Caco-2 (cell line): ENCODE measurements around the gene BRD9. TPM values are rescaled to one million over a fixed set of nuclear protein-coding genes. Genes with fewer than 3 reads are reported as not detected.
A peak's percentile ranks its signal among the peaks of the same experiment; 100 is the strongest.

Source experiments
- BruUV-seq: library from RNA; stranded (reverse); fragments of 400-500 nt; replicated peaks from 2 replicates; lab custom pipeline; 2021; lab: Mats Ljungman, UMichigan
- CTCF ChIA-PET: fragments of 300-600 bp; sonication (Branson Sonifier 250); formaldehyde crosslinking; loops from one replicate; lab custom pipeline; 2022; ENCODE audit warnings: antibody characterized with exemption; lab: Charles Lee
- POLR2A ChIA-PET: fragments of 300-600 bp; sonication (Branson Sonifier 250); formaldehyde crosslinking; loops from one replicate; lab custom pipeline; 2022; ENCODE audit warnings: antibody characterized with exemption; lab: Charles Lee
- DNase-seq, 2 experiments: peaks; one replicate each; pipeline versions ENCODE4 v3.0.0 to v3.0.0-alpha.2; 2020 to 2022
- H3K27me3 ChIP-seq: replicated peaks from 2 replicates; pipeline ENCODE4 v1.6.0; 2011; ENCODE audit warnings: low read length; ENCODE audit not compliant: control insufficient read depth, insufficient read depth
- H3K36me3 ChIP-seq: 2 replicates; pipeline ENCODE4 v1.5.1; 2011; ENCODE audit warnings: low read length; ENCODE audit not compliant: control insufficient read depth, insufficient read depth
- H3K4me1 ChIP-seq: fragments of 250-450 bp; sonication (Bioruptor Pico); 2 replicates; pipeline ENCODE4 v1.5.1; 2020; ENCODE audit warnings: mild to moderate bottlenecking
- H3K4me3 ChIP-seq: 2 replicates; pipeline ENCODE4 v1.5.1; 2011; ENCODE audit warnings: low read depth, mild to moderate bottlenecking, control low read depth, low read length
- H3K9me3 ChIP-seq: fragments of 250-450 bp; sonication (Bioruptor Pico); 2 replicates; pipeline ENCODE4 v1.5.1; 2020; ENCODE audit warnings: mild to moderate bottlenecking, moderate library complexity
- H3K27ac Mint-ChIP-seq: one replicate; pipeline ENCODE4 v1.8.0; 2022; ENCODE audit warnings: mixed read lengths; ENCODE audit not compliant: unreplicated experiment
- H3K27me3 Mint-ChIP-seq: one replicate; pipeline ENCODE4 v1.8.0; 2022; ENCODE audit warnings: mixed read lengths; ENCODE audit not compliant: insufficient read depth, unreplicated experiment
- H3K36me3 Mint-ChIP-seq: one replicate; pipeline ENCODE4 v1.8.0; 2022; ENCODE audit warnings: mild to moderate bottlenecking, mixed read lengths; ENCODE audit not compliant: insufficient read depth, unreplicated experiment
- H3K4me1 Mint-ChIP-seq: one replicate; pipeline ENCODE4 v1.8.0; 2022; ENCODE audit warnings: low read depth, mixed read lengths; ENCODE audit not compliant: unreplicated experiment
- H3K4me3 Mint-ChIP-seq: one replicate; pipeline ENCODE4 v1.8.0; 2022; ENCODE audit warnings: mild to moderate bottlenecking, moderate library complexity, mixed read lengths; ENCODE audit not compliant: unreplicated experiment
- H3K9me3 Mint-ChIP-seq: one replicate; pipeline ENCODE4 v1.8.0; 2022; ENCODE audit warnings: mixed read lengths; ENCODE audit not compliant: unreplicated experiment
- intact Hi-C: fragments of 100-400 bp; cut with micrococcal nuclease; formaldehyde crosslinking; loops from one replicate; pipeline ENCODE4 v1.10.0; 2022; ENCODE audit not compliant: unreplicated experiment
- total RNA-seq: library from RNA; stranded (reverse); gene quantifications from 2 replicates; pipeline ENCODE4 v1.2.3, GENCODE V29; 2022
- TF ChIP-seq, protein P1 (sequence below), 2 experiments: fragments of 200-600 bp in 1 of 2; IDR thresholded peaks; 1 replicate in 1 of 2; 2 replicates in 1 of 2; pipeline versions ENCODE4 v1.5.1 to v1.8.0; 2011 to 2022; ENCODE audit warnings: antibody characterized with exemption in 1 of 2, control low read depth in 1 of 2, inconsistent platforms in 1 of 2, low read depth in 1 of 2, low read length in 1 of 2, mild to moderate bottlenecking in 1 of 2, moderate library complexity in 1 of 2; ENCODE audit not compliant: insufficient read depth in 1 of 2, severe bottlenecking in 1 of 2, unreplicated experiment in 1 of 2

The BRD9 gene
- total RNA-seq, 1 experiment from 2014 or later: 77.5 TPM

- Histone ChIP-seq H3K27me3 (no peaks in the 10 kb centered on the region; the same call in 1 of the 2 replicates), H3K4me3 (no peak overlapping the region), H3K36me3 (no peaks in the 10 kb centered on the region), H3K4me1 (no peaks in the 10 kb centered on the region), H3K9me3 (0 out of 2 replicates have a peak, but pooled peaks cover 3% of the 10 kb centered on the region)
- H3K36me3 Mint-ChIP-seq: no peaks in the 10 kb centered on the region
- TF ChIP-seq, protein P1, sequence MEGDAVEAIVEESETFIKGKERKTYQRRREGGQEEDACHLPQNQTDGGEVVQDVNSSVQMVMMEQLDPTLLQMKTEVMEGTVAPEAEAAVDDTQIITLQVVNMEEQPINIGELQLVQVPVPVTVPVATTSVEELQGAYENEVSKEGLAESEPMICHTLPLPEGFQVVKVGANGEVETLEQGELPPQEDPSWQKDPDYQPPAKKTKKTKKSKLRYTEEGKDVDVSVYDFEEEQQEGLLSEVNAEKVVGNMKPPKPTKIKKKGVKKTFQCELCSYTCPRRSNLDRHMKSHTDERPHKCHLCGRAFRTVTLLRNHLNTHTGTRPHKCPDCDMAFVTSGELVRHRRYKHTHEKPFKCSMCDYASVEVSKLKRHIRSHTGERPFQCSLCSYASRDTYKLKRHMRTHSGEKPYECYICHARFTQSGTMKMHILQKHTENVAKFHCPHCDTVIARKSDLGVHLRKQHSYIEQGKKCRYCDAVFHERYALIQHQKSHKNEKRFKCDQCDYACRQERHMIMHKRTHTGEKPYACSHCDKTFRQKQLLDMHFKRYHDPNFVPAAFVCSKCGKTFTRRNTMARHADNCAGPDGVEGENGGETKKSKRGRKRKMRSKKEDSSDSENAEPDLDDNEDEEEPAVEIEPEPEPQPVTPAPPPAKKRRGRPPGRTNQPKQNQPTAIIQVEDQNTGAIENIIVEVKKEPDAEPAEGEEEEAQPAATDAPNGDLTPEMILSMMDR (IDR thresholded peaks at IDR 0.05; ENCODE audit: insufficient read depth in 1 of 2, low read depth in 1 of 2, low read length in 1 of 2, severe bottlenecking in 1 of 2, unreplicated experiment in 1 of 2): no peak
- intact Hi-C loops: no loop called here
- H3K4me1 Mint-ChIP-seq: no peaks in the 10 kb centered on the region
- H3K27me3 Mint-ChIP-seq: no peaks in the 10 kb centered on the region
- POLR2A ChIA-PET: no interaction called here
- no peak for DNase-seq
- H3K27ac Mint-ChIP-seq: no peak overlapping the region
- BruUV-seq: no TSS peak
- H3K9me3 Mint-ChIP-seq: no peaks in the 10 kb centered on the region
- no peak overlapping the region for H3K4me3 Mint-ChIP-seq
- CTCF ChIA-PET: interaction anchor here (0.9 kb wide), 1 partner anchor 44 kb away, joined by 3 read pairs; no protein-coding TSS in a partner anchor
Measured at GRCh38 chr5:937151-937924, 44.7 kb upstream of the BRD9 start.

DNA sequence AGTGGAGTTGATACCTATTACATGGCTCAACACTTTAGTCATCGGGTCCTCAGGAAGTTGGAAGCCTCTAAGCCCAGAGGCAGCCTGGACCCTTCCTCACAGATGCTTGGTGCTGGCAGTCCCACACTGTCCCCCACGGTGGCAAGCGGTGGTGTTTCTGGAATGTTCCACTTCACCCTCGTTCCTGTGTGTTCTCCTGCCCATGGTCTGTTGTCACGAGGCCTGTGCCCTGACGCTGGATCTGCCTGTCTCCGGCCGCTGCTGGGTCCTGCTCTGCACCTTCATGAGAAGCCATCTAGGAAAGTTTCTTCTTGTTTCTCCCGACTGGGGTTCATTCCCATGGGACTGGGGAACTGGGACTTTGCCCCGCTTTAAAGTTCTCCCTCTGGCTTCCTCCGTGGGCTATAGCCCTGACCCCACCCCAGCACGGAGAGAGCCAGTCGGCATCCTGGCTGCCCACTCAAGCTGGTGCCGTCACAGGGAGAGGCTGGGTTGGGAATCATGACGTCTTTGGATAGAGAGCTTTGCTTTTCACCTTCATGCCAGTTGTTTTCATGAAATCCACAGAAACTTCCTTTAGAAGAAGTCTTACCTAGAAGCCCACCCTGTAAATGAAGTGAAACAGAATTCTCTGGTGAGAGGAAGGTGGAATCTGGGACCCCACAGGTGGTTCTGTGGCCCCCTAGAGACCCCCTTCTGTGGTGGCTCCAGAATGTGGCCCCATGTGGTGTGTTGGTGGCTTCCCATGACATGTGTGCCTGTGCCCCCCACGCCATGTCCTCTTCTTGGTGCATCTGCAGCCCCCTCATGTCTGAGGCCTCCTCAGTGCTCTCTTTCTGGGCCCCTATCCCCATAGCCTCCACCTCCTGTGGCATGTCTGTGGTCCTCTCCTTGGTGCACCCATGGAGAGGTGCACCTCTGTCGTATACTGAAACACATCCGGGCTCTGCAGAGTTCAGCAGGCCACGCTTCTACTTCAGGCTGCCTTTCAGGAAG is 43.8 kb upstream of the BRD9 start:
- POLR2A ChIA-PET: no interaction called here
- no peaks in the 10 kb centered on the region for H3K9me3 Mint-ChIP-seq
- TF ChIP-seq, protein P1 (IDR thresholded peaks at IDR 0.05; ENCODE audit: insufficient read depth in 1 of 2, low read depth in 1 of 2, low read length in 1 of 2, severe bottlenecking in 1 of 2, unreplicated experiment in 1 of 2): no peak
- DNase-seq: peak in 1 of 2 experiments; percentile 22
- no peaks in the 10 kb centered on the region for H3K4me1 Mint-ChIP-seq
- CTCF ChIA-PET: interaction anchor here (1.0 kb wide), 1 partner anchor 73 kb away, joined by 3 read pairs; no protein-coding TSS in a partner anchor
- no peak overlapping the region for H3K4me3 ChIP-seq
- no peaks in the 10 kb centered on the region; the same call in 1 of the 2 replicates for H3K27me3 ChIP-seq
- no TSS peak for BruUV-seq
- no peaks in the 10 kb centered on the region for H3K27me3 Mint-ChIP-seq
- H3K4me3 Mint-ChIP-seq: no peak overlapping the region
- H3K27ac Mint-ChIP-seq: no peak overlapping the region
- H3K36me3 Mint-ChIP-seq: no peaks in the 10 kb centered on the region
- H3K9me3 ChIP-seq: 0 out of 2 replicates have a peak, but pooled peaks cover 3% of the 10 kb centered on the region
- H3K36me3 ChIP-seq: no peaks in the 10 kb centered on the region
- no peaks in the 10 kb centered on the region for H3K4me1 ChIP-seq
- intact Hi-C loops: no loop called here
